Keratinocyte (primary cell): ENCODE results near the gene SHE.

ENCODE experiments used
- CTCF ChIP-seq, 3 experiments: IDR thresholded peaks in 1 of 3; conservative IDR thresholded peaks in 1 of 3; optimal IDR thresholded peaks in 1 of 3; 2 replicates in 2 of 3; 3 replicates in 1 of 3; pipeline versions ENCODE3 to v1.5.1; 2011; ENCODE audit warnings: low read length in 3 of 3, mild to moderate bottlenecking in 3 of 3, moderate library complexity in 2 of 3, control low read depth in 1 of 3, inconsistent platforms in 1 of 3; ENCODE audit not compliant: insufficient read depth in 2 of 3; ENCODE audit errors: extremely low read depth in 1 of 3
- EZH2 ChIP-seq: IDR thresholded peaks from one replicate; pipeline ENCODE4 v1.6.1; 2012; ENCODE audit warnings: inconsistent platforms, mild to moderate bottlenecking, low read length, moderate library complexity

GRCh38 chr1:154496383-154496782 lies 5.8 kb downstream of the SHE start:
- TF ChIP-seq CTCF (optimal IDR thresholded peaks at IDR 0.05 in 1 of 3, IDR thresholded peaks at IDR 0.05 in 1 of 3, conservative IDR thresholded peaks at IDR 0.05 in 1 of 3; ENCODE audit: extremely low read depth in 1 of 3, insufficient read depth in 2 of 3, low read length in 3 of 3), result no peak
- TF ChIP-seq EZH2, result no peak
